Vagina (tissue), 2 donors: ENCODE results near the gene GNG2.

Source experiments
- CTCF ChIP-seq, 3 experiments: fragments of 450-650 bp in 2 of 3; fragments of 200-600 bp in 1 of 3; sonication (generic) in 1 of 3; IDR thresholded peaks; one replicate each; pipeline ENCODE4 v1.5.1; 2017 to 2019; ENCODE audit warnings: antibody characterized with exemption in 3 of 3, mild to moderate bottlenecking in 2 of 3, moderate library complexity in 2 of 3
- POLR2A ChIP-seq, 2 donors: fragments of 450-650 bp; IDR thresholded peaks; one replicate each; pipeline ENCODE4 v1.6.1; 2017; ENCODE audit warnings: antibody characterized with exemption in 2 of 2, mild to moderate bottlenecking in 2 of 2, moderate library complexity in 2 of 2
- POLR2AphosphoS5 ChIP-seq, 2 donors: sonication (generic); formaldehyde crosslinking; IDR thresholded peaks; one replicate each; pipeline ENCODE4 v1.9.0; 2017; ENCODE audit warnings: antibody characterized with exemption in 2 of 2, mild to moderate bottlenecking in 2 of 2, low read depth in 1 of 2; ENCODE audit not compliant: insufficient read depth in 1 of 2

GRCh38 chr14:52007637-52008036 is 147.2 kb downstream of the GNG2 start:
- TF ChIP-seq CTCF (IDR thresholded peaks at IDR 0.05), result no peak
- no peak for TF ChIP-seq POLR2A (IDR thresholded peaks at IDR 0.05)
- TF ChIP-seq POLR2AphosphoS5 (IDR thresholded peaks at IDR 0.05; ENCODE audit: insufficient read depth in 1 of 2, low read depth in 1 of 2), result no peak
